HepG2 (cell line): ENCODE measurements around the gene S1PR2. TPM values are rescaled to one million over a fixed set of nuclear protein-coding genes. Genes with fewer than 3 reads are reported as not detected.
A peak's percentile ranks its signal among the peaks of the same experiment; 100 is the strongest.

Experiments
- CCDC6 ChIP-seq: sonication (generic); formaldehyde crosslinking; IDR thresholded peaks from 2 replicates; pipeline ENCODE4 v1.8.1; 2022; ENCODE audit warnings: mild to moderate bottlenecking, missing genetic modification reagents, moderate library complexity
- FOXJ3 ChIP-seq: sonication (generic); formaldehyde crosslinking; IDR thresholded peaks from 2 replicates; pipeline ENCODE4 v1.4.0; 2020; ENCODE audit warnings: missing genetic modification reagents, mild to moderate bottlenecking, borderline replicate concordance
- MEF2D ChIP-seq: sonication (generic); formaldehyde crosslinking; IDR thresholded peaks from 2 replicates; pipeline ENCODE4 v1.5.1; 2020; ENCODE audit warnings: mild to moderate bottlenecking, missing genetic modification reagents
- MZF1 ChIP-seq: sonication (generic); formaldehyde crosslinking; IDR thresholded peaks from 2 replicates; pipeline ENCODE4 v1.8.1; 2023; ENCODE audit warnings: mild to moderate bottlenecking, missing genetic modification reagents, borderline replicate concordance
- TBX2 ChIP-seq: sonication (generic); formaldehyde crosslinking; IDR thresholded peaks from 2 replicates; pipeline ENCODE4 v1.5.0; 2020; ENCODE audit warnings: missing genetic modification reagents, mild to moderate bottlenecking, borderline replicate concordance
- TCF7 ChIP-seq: sonication (generic); IDR thresholded peaks from 2 replicates; pipeline ENCODE4 v1.6.1; 2016; ENCODE audit warnings: antibody characterized with exemption, low read depth
- THYN1 ChIP-seq: sonication (generic); formaldehyde crosslinking; IDR thresholded peaks from 2 replicates; pipeline ENCODE4 v1.8.1; 2023; ENCODE audit warnings: low read depth, mild to moderate bottlenecking, moderate library complexity, missing genetic modification reagents, borderline replicate concordance
- XRCC5 ChIP-seq: fragments of 200-400 bp; formaldehyde crosslinking; optimal IDR thresholded peaks from 2 replicates; pipeline ENCODE3; 2017; ENCODE audit warnings: mild to moderate bottlenecking, low read length
- ZNF292 ChIP-seq: sonication (generic); formaldehyde crosslinking; IDR thresholded peaks from 2 replicates; pipeline ENCODE4 v1.8.1; 2022; ENCODE audit warnings: mild to moderate bottlenecking, low read depth, missing genetic modification reagents, borderline replicate concordance
- ZZZ3 ChIP-seq: sonication (generic); formaldehyde crosslinking; IDR thresholded peaks from 2 replicates; pipeline ENCODE4 v1.4.0; 2020; ENCODE audit warnings: missing genetic modification reagents, mild to moderate bottlenecking, borderline replicate concordance
- polyA plus RNA-seq, 8 experiments: library from polyadenylated mRNA; depleted of rRNA in 3 of 8; stranded (reverse) in 7 of 8; unstranded in 1 of 8; fragments of >200 nt; fragmentation: Illumina TruSeq in 4 of 8; extraction: Trizol in 4 of 8; gene quantifications; 2 replicates each; pipeline versions ENCODE4 v1.2.1 to v1.2.3, GENCODE V29; 2011 to 2016; ENCODE audit warnings: low read depth in 4 of 8, missing spikeins in 1 of 8, mixed read lengths in 1 of 8; ENCODE audit not compliant: insufficient read depth in 1 of 8
- total RNA-seq, 5 experiments: library from RNA; depleted of rRNA; stranded (reverse); fragments of >200 nt; fragmentation: Illumina TruSeq; extraction: Trizol; gene quantifications; 2 replicates each; pipeline ENCODE4 v1.2.3, GENCODE V29; 2016; ENCODE audit warnings: low read depth in 1 of 5
- TF ChIP-seq, protein P1 (sequence below): sonication (generic); formaldehyde crosslinking; IDR thresholded peaks from 2 replicates; pipeline ENCODE4 v1.9.0; 2021; ENCODE audit warnings: mild to moderate bottlenecking, missing genetic modification reagents
- TF ChIP-seq, protein P2 (sequence below): IDR thresholded peaks from 2 replicates; pipeline ENCODE4 v1.6.1; 2016; ENCODE audit warnings: missing biosample characterization, missing genetic modification reagents, low read depth
- TF ChIP-seq, protein P3 (sequence below): sonication (generic); formaldehyde crosslinking; IDR thresholded peaks from 2 replicates; pipeline ENCODE4 v1.5.0; 2020; ENCODE audit warnings: missing genetic modification reagents
- TF ChIP-seq, protein P4 (sequence below): sonication (generic); formaldehyde crosslinking; IDR thresholded peaks from 2 replicates; pipeline ENCODE4 v1.4.0; 2020; ENCODE audit warnings: missing genetic modification reagents
- TF ChIP-seq, protein P5 (sequence below): sonication (generic); formaldehyde crosslinking; IDR thresholded peaks from 2 replicates; pipeline ENCODE4 v1.5.0; 2020; ENCODE audit warnings: mild to moderate bottlenecking, missing genetic modification reagents, borderline replicate concordance

The S1PR2 gene
- total and polyA plus RNA-seq, 2 of the 13 experiments (the other 11 are each of a cell fraction or from before 2014, with no cell fraction given): 0.91 to 1.3 TPM

DNA sequence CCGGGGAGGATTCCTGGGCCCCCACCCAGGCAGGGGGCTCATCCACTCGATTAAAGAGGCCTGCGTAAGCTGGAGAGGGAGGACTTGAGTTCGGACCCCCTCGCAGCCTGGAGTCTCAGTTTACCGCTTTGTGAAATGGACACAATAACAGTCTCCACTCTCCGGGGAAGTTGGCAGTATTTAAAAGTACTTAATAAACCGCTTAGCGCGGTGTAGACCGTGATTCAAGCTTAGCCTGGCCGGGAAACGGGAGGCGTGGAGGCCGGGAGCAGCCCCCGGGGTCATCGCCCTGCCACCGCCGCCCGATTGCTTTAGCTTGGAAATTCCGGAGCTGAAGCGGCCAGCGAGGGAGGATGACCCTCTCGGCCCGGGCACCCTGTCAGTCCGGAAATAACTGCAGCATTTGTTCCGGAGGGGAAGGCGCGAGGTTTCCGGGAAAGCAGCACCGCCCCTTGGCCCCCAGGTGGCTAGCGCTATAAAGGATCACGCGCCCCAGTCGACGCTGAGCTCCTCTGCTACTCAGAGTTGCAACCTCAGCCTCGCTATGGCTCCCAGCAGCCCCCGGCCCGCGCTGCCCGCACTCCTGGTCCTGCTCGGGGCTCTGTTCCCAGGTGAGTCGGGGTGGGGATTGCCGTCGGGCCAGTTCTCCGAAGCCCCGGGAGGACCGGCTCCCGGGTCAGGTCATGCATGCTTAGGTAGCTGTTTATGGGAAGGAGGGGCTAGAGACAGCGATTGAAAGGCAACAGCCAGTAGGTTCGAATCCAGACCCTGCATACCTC, 39.7 kb upstream of the S1PR2 start, which contains the start of gene ICAM1 (continued):
- TF ChIP-seq, protein P1, sequence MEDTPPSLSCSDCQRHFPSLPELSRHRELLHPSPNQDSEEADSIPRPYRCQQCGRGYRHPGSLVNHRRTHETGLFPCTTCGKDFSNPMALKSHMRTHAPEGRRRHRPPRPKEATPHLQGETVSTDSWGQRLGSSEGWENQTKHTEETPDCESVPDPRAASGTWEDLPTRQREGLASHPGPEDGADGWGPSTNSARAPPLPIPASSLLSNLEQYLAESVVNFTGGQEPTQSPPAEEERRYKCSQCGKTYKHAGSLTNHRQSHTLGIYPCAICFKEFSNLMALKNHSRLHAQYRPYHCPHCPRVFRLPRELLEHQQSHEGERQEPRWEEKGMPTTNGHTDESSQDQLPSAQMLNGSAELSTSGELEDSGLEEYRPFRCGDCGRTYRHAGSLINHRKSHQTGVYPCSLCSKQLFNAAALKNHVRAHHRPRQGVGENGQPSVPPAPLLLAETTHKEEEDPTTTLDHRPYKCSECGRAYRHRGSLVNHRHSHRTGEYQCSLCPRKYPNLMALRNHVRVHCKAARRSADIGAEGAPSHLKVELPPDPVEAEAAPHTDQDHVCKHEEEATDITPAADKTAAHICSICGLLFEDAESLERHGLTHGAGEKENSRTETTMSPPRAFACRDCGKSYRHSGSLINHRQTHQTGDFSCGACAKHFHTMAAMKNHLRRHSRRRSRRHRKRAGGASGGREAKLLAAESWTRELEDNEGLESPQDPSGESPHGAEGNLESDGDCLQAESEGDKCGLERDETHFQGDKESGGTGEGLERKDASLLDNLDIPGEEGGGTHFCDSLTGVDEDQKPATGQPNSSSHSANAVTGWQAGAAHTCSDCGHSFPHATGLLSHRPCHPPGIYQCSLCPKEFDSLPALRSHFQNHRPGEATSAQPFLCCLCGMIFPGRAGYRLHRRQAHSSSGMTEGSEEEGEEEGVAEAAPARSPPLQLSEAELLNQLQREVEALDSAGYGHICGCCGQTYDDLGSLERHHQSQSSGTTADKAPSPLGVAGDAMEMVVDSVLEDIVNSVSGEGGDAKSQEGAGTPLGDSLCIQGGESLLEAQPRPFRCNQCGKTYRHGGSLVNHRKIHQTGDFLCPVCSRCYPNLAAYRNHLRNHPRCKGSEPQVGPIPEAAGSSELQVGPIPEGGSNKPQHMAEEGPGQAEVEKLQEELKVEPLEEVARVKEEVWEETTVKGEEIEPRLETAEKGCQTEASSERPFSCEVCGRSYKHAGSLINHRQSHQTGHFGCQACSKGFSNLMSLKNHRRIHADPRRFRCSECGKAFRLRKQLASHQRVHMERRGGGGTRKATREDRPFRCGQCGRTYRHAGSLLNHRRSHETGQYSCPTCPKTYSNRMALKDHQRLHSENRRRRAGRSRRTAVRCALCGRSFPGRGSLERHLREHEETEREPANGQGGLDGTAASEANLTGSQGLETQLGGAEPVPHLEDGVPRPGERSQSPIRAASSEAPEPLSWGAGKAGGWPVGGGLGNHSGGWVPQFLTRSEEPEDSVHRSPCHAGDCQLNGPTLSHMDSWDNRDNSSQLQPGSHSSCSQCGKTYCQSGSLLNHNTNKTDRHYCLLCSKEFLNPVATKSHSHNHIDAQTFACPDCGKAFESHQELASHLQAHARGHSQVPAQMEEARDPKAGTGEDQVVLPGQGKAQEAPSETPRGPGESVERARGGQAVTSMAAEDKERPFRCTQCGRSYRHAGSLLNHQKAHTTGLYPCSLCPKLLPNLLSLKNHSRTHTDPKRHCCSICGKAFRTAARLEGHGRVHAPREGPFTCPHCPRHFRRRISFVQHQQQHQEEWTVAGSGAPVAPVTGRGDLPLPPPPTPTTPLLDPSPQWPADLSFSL (CRISPR knock-in tag): no peak
- TF ChIP-seq THYN1 (CRISPR knock-in tag): no peak
- TF ChIP-seq MEF2D (CRISPR knock-in tag): peak; percentile 38; the same call in 1 of the 2 replicates
- TF ChIP-seq MZF1 (CRISPR knock-in tag): no peak
- peak; percentile 86; the same call in 1 of the 2 replicates for TF ChIP-seq CCDC6
- no peak for TF ChIP-seq ZZZ3 (CRISPR knock-in tag)
- TF ChIP-seq ZNF292 (CRISPR knock-in tag): peak; percentile 78; the same call in 1 of the 2 replicates
- TF ChIP-seq, protein P2, sequence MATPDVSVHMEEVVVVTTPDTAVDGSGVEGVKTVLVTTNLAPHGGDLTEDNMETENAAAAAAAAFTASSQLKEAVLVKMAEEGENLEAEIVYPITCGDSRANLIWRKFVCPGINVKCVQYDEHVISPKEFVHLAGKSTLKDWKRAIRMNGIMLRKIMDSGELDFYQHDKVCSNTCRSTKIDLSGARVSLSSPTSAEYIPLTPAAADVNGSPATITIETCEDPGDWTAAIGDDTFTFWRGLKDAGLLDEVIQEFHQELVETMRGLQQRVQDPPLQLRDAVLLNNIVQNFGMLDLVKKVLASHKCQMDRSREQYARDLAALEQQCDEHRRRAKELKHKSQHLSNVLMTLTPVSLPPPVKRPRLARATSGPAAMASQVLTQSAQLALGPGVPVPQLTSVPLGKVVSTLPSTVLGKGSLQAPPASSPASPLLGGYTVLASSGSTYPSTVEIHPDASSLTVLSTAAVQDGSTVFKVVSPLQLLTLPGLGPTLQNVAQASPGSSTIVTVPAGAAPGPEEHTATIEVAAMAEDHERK (CRISPR knock-in tag): no peak
- peak; percentile 91 for TF ChIP-seq XRCC5
- TF ChIP-seq, protein P3, sequence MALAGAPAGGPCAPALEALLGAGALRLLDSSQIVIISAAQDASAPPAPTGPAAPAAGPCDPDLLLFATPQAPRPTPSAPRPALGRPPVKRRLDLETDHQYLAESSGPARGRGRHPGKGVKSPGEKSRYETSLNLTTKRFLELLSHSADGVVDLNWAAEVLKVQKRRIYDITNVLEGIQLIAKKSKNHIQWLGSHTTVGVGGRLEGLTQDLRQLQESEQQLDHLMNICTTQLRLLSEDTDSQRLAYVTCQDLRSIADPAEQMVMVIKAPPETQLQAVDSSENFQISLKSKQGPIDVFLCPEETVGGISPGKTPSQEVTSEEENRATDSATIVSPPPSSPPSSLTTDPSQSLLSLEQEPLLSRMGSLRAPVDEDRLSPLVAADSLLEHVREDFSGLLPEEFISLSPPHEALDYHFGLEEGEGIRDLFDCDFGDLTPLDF (CRISPR knock-in tag): no peak
- TF ChIP-seq, protein P4, sequence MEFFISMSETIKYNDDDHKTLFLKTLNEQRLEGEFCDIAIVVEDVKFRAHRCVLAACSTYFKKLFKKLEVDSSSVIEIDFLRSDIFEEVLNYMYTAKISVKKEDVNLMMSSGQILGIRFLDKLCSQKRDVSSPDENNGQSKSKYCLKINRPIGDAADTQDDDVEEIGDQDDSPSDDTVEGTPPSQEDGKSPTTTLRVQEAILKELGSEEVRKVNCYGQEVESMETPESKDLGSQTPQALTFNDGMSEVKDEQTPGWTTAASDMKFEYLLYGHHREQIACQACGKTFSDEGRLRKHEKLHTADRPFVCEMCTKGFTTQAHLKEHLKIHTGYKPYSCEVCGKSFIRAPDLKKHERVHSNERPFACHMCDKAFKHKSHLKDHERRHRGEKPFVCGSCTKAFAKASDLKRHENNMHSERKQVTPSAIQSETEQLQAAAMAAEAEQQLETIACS (CRISPR knock-in tag): no peak
- TF ChIP-seq, protein P5, sequence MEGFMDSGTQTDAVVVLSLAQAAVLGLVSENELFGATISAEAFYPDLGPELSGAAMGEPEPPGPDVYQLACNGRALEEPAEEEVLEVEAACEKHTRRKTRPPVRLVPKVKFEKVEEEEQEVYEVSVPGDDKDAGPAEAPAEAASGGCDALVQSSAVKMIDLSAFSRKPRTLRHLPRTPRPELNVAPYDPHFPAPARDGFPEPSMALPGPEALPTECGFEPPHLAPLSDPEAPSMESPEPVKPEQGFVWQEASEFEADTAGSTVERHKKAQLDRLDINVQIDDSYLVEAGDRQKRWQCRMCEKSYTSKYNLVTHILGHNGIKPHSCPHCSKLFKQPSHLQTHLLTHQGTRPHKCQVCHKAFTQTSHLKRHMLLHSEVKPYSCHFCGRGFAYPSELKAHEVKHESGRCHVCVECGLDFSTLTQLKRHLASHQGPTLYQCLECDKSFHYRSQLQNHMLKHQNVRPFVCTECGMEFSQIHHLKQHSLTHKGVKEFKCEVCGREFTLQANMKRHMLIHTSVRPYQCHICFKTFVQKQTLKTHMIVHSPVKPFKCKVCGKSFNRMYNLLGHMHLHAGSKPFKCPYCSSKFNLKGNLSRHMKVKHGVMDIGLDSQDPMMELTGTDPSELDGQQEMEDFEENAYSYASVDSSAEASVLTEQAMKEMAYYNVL: no peak
- TF ChIP-seq TBX2 (CRISPR knock-in tag): peak; percentile 97
- TF ChIP-seq TCF7: no peak
- 0 out of 2 replicates have a peak, but pooled peaks have one; percentile 43 for TF ChIP-seq FOXJ3 (CRISPR knock-in tag)
